Activated B cell treated with CpG ODN at 0.5 μM for 24 hours (primary cell): Measurements from ENCODE around the gene NAGLU. TPM values are rescaled to one million over a fixed set of nuclear protein-coding genes. Genes with fewer than 3 reads are reported as not detected.

ENCODE experiments used
- ATAC-seq: fragments of 200-7000 bp; cut with Tn5 transposase; one replicate; pipeline ENCODE4 v1.10.0; 2021; ENCODE audit warnings: low read depth, mild to moderate bottlenecking, moderate library complexity
- CTCF ChIA-PET: fragments of 350-600 bp; sonication (Branson Sonifier 250); formaldehyde crosslinking; loops from one replicate; lab custom pipeline; 2021; ENCODE audit warnings: antibody characterized with exemption; lab: Charles Lee
- POLR2A ChIA-PET: fragments of 350-600 bp; sonication (Branson Sonifier 250); formaldehyde crosslinking; loops from one replicate; lab custom pipeline; 2021; ENCODE audit warnings: antibody characterized with exemption; lab: Charles Lee
- DNase-seq: peaks from one replicate; pipeline ENCODE4 v3.0.0; 2022
- H3K27ac Mint-ChIP-seq: one replicate; pipeline ENCODE4 v1.8.0; 2020; ENCODE audit warnings: mixed read lengths
- H3K27me3 Mint-ChIP-seq: one replicate; pipeline ENCODE4 v1.8.0; 2021; ENCODE audit warnings: mixed read lengths
- H3K36me3 Mint-ChIP-seq: one replicate; pipeline ENCODE4 v1.8.0; 2021; ENCODE audit warnings: low read depth, mixed read lengths
- H3K4me1 Mint-ChIP-seq: one replicate; pipeline ENCODE4 v1.8.0; 2021; ENCODE audit warnings: mixed read lengths
- H3K4me3 Mint-ChIP-seq: one replicate; pipeline ENCODE4 v1.8.0; 2020; ENCODE audit warnings: mild to moderate bottlenecking, mixed read lengths
- H3K9me3 Mint-ChIP-seq: one replicate; pipeline ENCODE4 v1.8.0; 2020; ENCODE audit warnings: mixed read lengths
- intact Hi-C: fragments of 100-400 bp; cut with micrococcal nuclease; formaldehyde crosslinking; loops from one replicate; pipeline ENCODE4 v1.15.1; 2024
- total RNA-seq: library from RNA; stranded (reverse); gene quantifications from 2 replicates; pipeline ENCODE4 v1.2.3, GENCODE V29; 2022
- TF ChIP-seq, protein P1 (sequence below): fragments of 200-600 bp; IDR thresholded peaks from one replicate; pipeline ENCODE4 v1.8.0; 2022; ENCODE audit warnings: antibody characterized with exemption, mild to moderate bottlenecking

NAGLU gene
- total RNA-seq = 27.8 and 33.9 TPM in 2 replicates

DNA sequence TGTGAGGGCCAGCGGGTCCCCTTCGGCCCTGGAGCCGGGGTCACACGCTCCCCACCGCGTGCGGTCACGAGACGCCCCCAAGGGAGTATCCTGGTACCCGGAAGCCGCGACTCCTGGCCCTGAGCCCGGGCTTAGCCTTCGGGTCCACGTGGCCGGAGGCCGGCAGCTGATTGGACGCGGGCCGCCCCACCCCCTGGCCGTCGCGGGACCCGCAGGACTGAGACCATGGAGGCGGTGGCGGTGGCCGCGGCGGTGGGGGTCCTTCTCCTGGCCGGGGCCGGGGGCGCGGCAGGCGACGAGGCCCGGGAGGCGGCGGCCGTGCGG, at the start of gene NAGLU:
NAGLU (plus strand) TSS at position 194 of the 324 bp plus-strand sequence; CDS start at position 226, 32 bp downstream.
- Mint-ChIP-seq H3K4me1 (peaks cover 34% of the 10 kb centered on the region), H3K36me3 (peaks cover 15% of the 10 kb centered on the region), H3K9me3 (no peaks in the 10 kb centered on the region), H3K27ac (peak within 1 kb of the TSS; percentile 83), H3K4me3 (peak within 1 kb of the TSS; percentile 89), H3K27me3 (no peaks in the 10 kb centered on the region)
- TF ChIP-seq, protein P1, sequence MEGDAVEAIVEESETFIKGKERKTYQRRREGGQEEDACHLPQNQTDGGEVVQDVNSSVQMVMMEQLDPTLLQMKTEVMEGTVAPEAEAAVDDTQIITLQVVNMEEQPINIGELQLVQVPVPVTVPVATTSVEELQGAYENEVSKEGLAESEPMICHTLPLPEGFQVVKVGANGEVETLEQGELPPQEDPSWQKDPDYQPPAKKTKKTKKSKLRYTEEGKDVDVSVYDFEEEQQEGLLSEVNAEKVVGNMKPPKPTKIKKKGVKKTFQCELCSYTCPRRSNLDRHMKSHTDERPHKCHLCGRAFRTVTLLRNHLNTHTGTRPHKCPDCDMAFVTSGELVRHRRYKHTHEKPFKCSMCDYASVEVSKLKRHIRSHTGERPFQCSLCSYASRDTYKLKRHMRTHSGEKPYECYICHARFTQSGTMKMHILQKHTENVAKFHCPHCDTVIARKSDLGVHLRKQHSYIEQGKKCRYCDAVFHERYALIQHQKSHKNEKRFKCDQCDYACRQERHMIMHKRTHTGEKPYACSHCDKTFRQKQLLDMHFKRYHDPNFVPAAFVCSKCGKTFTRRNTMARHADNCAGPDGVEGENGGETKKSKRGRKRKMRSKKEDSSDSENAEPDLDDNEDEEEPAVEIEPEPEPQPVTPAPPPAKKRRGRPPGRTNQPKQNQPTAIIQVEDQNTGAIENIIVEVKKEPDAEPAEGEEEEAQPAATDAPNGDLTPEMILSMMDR = no peak
- DNase-seq = peak; percentile 95
- ChIA-PET POLR2A (interaction anchor here (0.6 to 4.0 kb wide), 12 partner anchors 12 to 237 kb away, joined by 3 to 26 read pairs (median 6); partner anchors contain the start of genes MLX, PSMC3IP, RETREG3 and STAT3), CTCF (interaction anchor here (0.6 to 2.1 kb wide), 6 partner anchors 9 to 288 kb away, joined by 3 to 8 read pairs (median 4); partner anchors contain the start of genes BECN1 and PSMC3IP)
- intact Hi-C loops = loop anchor here (1.0 kb wide), 3 partner anchors 18 to 31 kb away; partner anchors contain the start of genes COASY and MLX
- peak; percentile 94 for ATAC-seq

DNA sequence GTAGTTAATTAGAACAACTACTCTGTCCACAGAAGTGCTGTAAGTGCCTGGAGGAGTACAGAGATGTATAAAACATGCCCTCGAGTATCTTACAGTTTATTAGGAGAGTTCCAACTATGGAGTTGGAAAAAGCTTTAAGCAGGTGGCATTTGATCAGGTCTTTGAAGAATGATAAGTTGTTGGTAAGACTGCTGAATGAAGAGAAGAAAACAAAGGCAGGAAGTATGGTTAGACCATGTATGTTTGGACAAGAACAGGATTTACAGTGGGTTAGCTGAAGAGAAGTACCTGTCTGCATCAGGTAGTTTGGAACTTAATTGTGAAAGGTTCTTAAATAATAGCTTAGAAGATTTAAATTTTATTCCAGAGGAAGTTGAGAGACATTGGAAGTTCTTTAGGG, 48.0 kb upstream of the NAGLU start:
- no peak overlapping the region for H3K4me3 Mint-ChIP-seq
- H3K9me3 Mint-ChIP-seq = no peaks in the 10 kb centered on the region
- H3K27me3 Mint-ChIP-seq = no peaks in the 10 kb centered on the region
- no peak overlapping the region for H3K27ac Mint-ChIP-seq
- ChIA-PET CTCF (no interaction called here), POLR2A (no interaction called here)
- peaks cover 6% of the 10 kb centered on the region for H3K4me1 Mint-ChIP-seq
- DNase-seq (no peak), ATAC-seq (no peak)
- intact Hi-C loops = no loop called here
- peaks cover 74% of the 10 kb centered on the region for H3K36me3 Mint-ChIP-seq
- TF ChIP-seq, protein P1 = no peak

DNA sequence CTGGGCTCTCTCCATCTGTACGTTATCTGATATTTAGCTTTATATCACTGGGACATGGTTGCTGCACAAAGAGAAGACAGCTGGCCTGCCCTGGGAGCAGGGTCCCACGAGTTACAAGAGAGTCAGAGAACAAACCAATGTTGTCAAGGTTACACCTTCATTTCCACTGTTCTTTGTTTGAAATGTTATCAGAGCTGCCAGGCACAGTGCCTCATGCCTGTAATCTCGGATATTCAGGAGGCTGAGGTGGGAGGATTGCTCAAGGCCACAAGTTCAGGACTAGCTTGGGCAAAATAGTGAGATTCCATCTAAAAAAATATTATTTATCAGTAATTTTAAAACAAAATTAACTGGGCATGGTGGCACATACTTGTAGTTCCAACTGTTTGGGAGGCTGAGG, 42.7 kb upstream of the NAGLU start:
- intact Hi-C loops = no loop called here
- Mint-ChIP-seq H3K4me3 (no peak overlapping the region), H3K4me1 (peaks cover 8% of the 10 kb centered on the region), H3K36me3 (peaks cover 74% of the 10 kb centered on the region), H3K27ac (no peak overlapping the region), H3K27me3 (no peaks in the 10 kb centered on the region), H3K9me3 (no peaks in the 10 kb centered on the region)
- TF ChIP-seq, protein P1 = no peak
- no peak for ATAC-seq
- POLR2A ChIA-PET = no interaction called here
- no peak for DNase-seq
- CTCF ChIA-PET = no interaction called here

DNA sequence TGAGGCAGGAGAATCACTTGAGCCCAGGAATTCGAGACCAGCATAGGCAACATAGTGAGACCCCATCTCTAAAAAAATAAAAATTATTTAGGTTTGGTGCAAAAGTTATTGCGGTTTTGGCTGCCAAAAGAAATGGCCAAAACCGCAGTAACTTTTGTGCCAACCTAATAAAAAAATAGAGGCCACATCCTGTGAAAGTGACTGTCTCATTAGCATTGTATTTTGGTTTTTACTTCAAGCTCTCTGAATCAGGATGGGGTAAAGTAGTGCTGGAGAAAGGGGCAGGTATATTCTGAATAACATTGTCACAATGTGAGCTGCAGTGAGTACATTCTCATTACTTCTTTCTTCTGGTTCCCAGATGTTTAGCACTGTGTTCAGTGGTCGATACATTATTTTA, 41.4 kb upstream of the NAGLU start:
- H3K36me3 Mint-ChIP-seq = peaks cover 73% of the 10 kb centered on the region
- ChIA-PET POLR2A (no interaction called here), CTCF (interaction anchor here (1.1 kb wide), 1 partner anchor 63 kb away, joined by 3 read pairs; no protein-coding TSS in a partner anchor)
- intact Hi-C loops = no loop called here
- TF ChIP-seq, protein P1 = no peak
- no peaks in the 10 kb centered on the region for H3K27me3 Mint-ChIP-seq
- no peak overlapping the region for H3K27ac Mint-ChIP-seq
- peaks cover 8% of the 10 kb centered on the region for H3K4me1 Mint-ChIP-seq
- no peak for DNase-seq
- H3K4me3 Mint-ChIP-seq = no peak overlapping the region
- no peak for ATAC-seq
- H3K9me3 Mint-ChIP-seq = no peaks in the 10 kb centered on the region

DNA sequence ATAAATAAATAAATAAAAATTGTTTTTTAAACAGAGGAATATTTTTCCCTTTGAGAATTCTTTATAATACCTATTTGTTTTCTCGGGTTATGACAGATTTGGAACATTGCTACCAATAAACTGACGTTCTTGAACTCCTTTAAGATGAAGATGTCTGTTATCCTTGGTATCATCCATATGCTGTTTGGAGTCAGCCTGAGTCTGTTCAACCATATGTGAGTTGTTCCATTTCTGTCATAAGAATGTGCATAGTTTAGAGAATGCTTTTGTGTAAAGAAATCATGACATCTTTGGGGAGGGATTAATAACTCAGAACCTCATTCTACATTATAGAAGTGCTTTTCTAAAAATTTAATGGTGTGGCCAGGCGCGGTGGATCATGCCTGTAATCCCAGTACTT, 37.2 kb upstream of the NAGLU start:
- Mint-ChIP-seq H3K4me1 (peaks cover 8% of the 10 kb centered on the region), H3K36me3 (peaks cover 77% of the 10 kb centered on the region)

More for the DNA sequence above, 37.2 kb upstream of the NAGLU start:
- ChIA-PET POLR2A (no interaction called here), CTCF (no interaction called here)
- TF ChIP-seq, protein P1 = no peak
- Mint-ChIP-seq H3K27ac (no peak overlapping the region), H3K9me3 (no peaks in the 10 kb centered on the region), H3K27me3 (no peaks in the 10 kb centered on the region), H3K4me3 (no peak overlapping the region)
- ATAC-seq (no peak), DNase-seq (no peak)
- intact Hi-C loops = no loop called here
